Pancreas (tissue), 10 donors: Measurements from ENCODE around the gene SLC14A1. TPM values are rescaled to one million over a fixed set of nuclear protein-coding genes. Genes with fewer than 3 reads are reported as not detected.

Experiments used
- ATAC-seq, 4 donors: fragments of 200-7000 bp; cut with Tn5 transposase; one replicate each; pipeline versions ENCODE4 v1.8.0 to v1.9.1; 2020; ENCODE audit warnings: mild to moderate bottlenecking in 4 of 4, moderate library complexity in 4 of 4
- DNase-seq, 6 donors: peaks; one replicate each; pipeline ENCODE4 v3.0.0-alpha.2; 2020
- FAIRE-seq: peaks from 2 replicates; lab custom pipeline; 2012; peaks lifted over from hg19 to GRCh38; lab: Jason Lieb, UNC
- H3K27ac ChIP-seq, 4 donors: fragments of 200-600 bp; sonication (generic); 1 replicate in 3 of 4; 2 replicates in 1 of 4; pipeline versions ENCODE4 v1.5.0 to v1.8.0; 2020
- H3K27me3 ChIP-seq, 4 donors: fragments of 200-600 bp; one replicate each; pipeline ENCODE4 v1.8.0; 2021
- H3K36me3 ChIP-seq, 3 donors: fragments of 200-600 bp; sonication (generic) in 1 of 3; one replicate each; pipeline versions ENCODE4 v1.5.0 to v1.8.0; 2020 to 2021
- H3K4me1 ChIP-seq, 3 donors: fragments of 200-600 bp; one replicate each; pipeline ENCODE4 v1.8.0; 2021
- H3K4me3 ChIP-seq, 4 donors: fragments of 200-600 bp; sonication (generic) in 2 of 4; one replicate each; pipeline versions ENCODE4 v1.5.0 to v1.8.0; 2020 to 2021
- H3K9me3 ChIP-seq, 4 donors: fragments of 200-600 bp; one replicate each; pipeline ENCODE4 v1.8.0; 2021
- WGBS, 2 donors: extraction: QIAGEN DNeasy Blood & Tissue Kit; methylation state at CpG; one replicate each; pipeline ENCODE4 v1.1.7; 2013; 5-methylcytosine and 5-hydroxymethylcytosine counted together
- intact Hi-C, 3 donors: fragments of 100-400 bp; cut with DNase I; formaldehyde crosslinking; loops; one replicate each; pipeline versions ENCODE4 v1.11.1 to v1.14.2; 2022
- polyA plus RNA-seq, 2 donors: library from polyadenylated mRNA; stranded (reverse); fragments of 200-250 nt; gene quantifications; one replicate each; pipeline ENCODE4 v1.2.3, GENCODE V29; 2013
- total RNA-seq, 6 donors: library from RNA; stranded (reverse); fragmentation: NEBNext Ultra II Directional in 4 of 6; extraction: Animal tissue kit (Norgen Biotek cat#: 25700) in 4 of 6; gene quantifications; one replicate each; pipeline versions ENCODE4 v1.2.1 to v1.2.4, GENCODE V29; 2021 to 2023
- TF ChIP-seq, protein P1 (sequence below), 4 donors: fragments of 200-600 bp; sonication (generic) in 3 of 4; IDR thresholded peaks; one replicate each; pipeline versions ENCODE4 v1.5.0 to v1.8.0; 2021; ENCODE audit warnings: antibody characterized with exemption in 4 of 4
- donor health status: healthy with polysubstance abuse.
- donor health status: DM: no; HTN: no; CAD: no; lungs with moderate emphysema.
- donor health status: DM: no; HTN: no; CAD: no.
- donor health status: control.
- donor health status: control.
- donor health status: Bipolar disorder and iron deficiency.
- donor health status: DM: yes; HTN: yes; CAD: no.
- donor health status: DM: no; HTN: no; CAD: no.
- donor health status: DM: no; HTN: no; CAD: no.
- donor health status: DM: yes; HTN: yes; CAD: no.

SLC14A1 gene
- total and polyA plus RNA-seq, 8 donors = 0.49 to 2.5 (median 1.1) TPM

- WGBS, 2 donors = 81 to 86% methylated on average over 2 of the region's 2 CpGs
- intact Hi-C loops = no loop called here
- TF ChIP-seq, protein P1, sequence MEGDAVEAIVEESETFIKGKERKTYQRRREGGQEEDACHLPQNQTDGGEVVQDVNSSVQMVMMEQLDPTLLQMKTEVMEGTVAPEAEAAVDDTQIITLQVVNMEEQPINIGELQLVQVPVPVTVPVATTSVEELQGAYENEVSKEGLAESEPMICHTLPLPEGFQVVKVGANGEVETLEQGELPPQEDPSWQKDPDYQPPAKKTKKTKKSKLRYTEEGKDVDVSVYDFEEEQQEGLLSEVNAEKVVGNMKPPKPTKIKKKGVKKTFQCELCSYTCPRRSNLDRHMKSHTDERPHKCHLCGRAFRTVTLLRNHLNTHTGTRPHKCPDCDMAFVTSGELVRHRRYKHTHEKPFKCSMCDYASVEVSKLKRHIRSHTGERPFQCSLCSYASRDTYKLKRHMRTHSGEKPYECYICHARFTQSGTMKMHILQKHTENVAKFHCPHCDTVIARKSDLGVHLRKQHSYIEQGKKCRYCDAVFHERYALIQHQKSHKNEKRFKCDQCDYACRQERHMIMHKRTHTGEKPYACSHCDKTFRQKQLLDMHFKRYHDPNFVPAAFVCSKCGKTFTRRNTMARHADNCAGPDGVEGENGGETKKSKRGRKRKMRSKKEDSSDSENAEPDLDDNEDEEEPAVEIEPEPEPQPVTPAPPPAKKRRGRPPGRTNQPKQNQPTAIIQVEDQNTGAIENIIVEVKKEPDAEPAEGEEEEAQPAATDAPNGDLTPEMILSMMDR (IDR thresholded peaks at IDR 0.05) = no peak
- Histone ChIP-seq H3K27ac (no peak overlapping the region), H3K36me3 (no peaks in the 10 kb centered on the region), H3K9me3 (no peaks in the 10 kb centered on the region), H3K4me1 (peaks cover 0 to 6% (median 0%) of the 10 kb centered on the region in 3 donors), H3K4me3 (no peak overlapping the region), H3K27me3 (no peaks in the 10 kb centered on the region)
- FAIRE-seq = no peak
- no peak for DNase-seq
- no peak for ATAC-seq
Observed at GRCh38 chr18:45731716-45732115, 7.7 kb downstream of the SLC14A1 start.

DNA sequence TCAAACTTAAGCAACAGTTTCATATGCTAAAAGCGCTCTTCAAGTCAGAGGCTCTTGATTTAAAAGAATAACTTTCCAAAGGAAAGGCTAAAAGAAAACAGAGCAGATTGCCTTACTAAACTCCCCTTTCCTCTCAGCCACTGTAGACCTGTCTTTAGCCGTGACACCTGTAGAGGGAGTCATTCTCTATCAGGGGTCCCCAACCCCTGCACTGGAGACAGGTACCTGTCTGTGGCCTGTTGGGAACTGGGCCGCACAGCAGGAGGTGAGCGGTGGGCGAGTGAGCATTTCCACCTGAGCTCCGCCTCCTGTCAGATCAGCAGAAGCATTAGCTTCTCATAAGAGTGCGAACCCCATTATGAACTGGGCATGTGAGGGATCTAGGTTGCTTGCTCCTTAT, 9.6 kb downstream of the SLC14A1 start:
- Histone ChIP-seq H3K4me1 (peaks cover 0 to 6% (median 0%) of the 10 kb centered on the region in 3 donors), H3K27me3 (no peaks in the 10 kb centered on the region), H3K36me3 (no peaks in the 10 kb centered on the region), H3K27ac (no peak overlapping the region), H3K9me3 (no peaks in the 10 kb centered on the region), H3K4me3 (no peak overlapping the region)
- intact Hi-C loops = no loop called here
- DNase-seq (no peak), ATAC-seq (no peak), FAIRE-seq (no peak)
- 89 to 93% methylated on average over 7 of the region's 7 CpGs for WGBS, 2 donors
- TF ChIP-seq, protein P1 (IDR thresholded peaks at IDR 0.05) = no peak

DNA sequence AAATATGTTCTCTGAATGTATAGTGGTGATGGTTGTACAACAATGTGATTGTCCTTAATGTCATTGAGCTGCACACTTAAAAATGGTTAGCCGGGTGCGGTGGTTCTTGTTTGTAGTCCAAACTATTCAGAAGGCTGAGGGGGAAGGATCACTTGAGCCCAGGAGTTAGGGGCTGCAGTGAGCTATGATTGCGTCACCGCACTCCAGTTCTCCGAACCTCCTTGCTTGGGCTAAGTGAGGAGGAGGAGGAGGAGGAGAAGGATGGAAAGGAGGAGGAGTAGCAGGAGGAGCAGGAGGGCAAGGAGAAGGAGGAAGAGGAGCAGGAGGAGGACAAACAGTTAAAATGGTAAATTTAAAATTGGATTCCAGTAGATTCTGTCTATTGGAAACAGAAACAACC, 10.5 kb downstream of the SLC14A1 start:
- H3K9me3 ChIP-seq = no peaks in the 10 kb centered on the region
- H3K27ac ChIP-seq = no peak overlapping the region
- no peaks in the 10 kb centered on the region for H3K4me1 ChIP-seq
- TF ChIP-seq, protein P1 (IDR thresholded peaks at IDR 0.05) = no peak
- no peaks in the 10 kb centered on the region for H3K27me3 ChIP-seq
- intact Hi-C loops = no loop called here
- no peak for ATAC-seq
- no peak overlapping the region for H3K4me3 ChIP-seq
- WGBS, 2 donors = 97 to 98% methylated on average over 5 of the region's 5 CpGs
- FAIRE-seq = no peak
- no peaks in the 10 kb centered on the region for H3K36me3 ChIP-seq
- DNase-seq = no peak

DNA sequence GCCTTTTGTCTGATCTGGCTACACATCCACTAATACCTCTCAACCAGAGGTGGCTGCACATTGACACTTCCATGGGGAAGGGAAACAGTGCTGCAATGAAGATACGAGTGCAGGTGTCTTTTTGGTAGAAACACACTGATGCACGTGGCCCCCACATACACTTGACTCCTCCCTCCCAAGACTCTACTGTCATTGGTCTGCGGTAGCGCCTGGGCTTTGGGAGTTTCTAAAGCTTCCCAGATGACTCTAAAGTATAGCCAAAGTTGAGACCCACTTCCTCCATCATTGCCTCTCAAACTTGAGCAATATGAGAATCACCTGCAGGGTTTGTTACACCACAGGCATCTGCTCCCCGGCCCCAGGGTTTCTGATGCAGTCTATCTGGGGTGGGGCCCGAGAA, 11.0 kb downstream of the SLC14A1 start:
- H3K4me3 ChIP-seq = no peak overlapping the region

GRCh38 chr18:45738660-45739059, 14.7 kb downstream of the SLC14A1 start:
- H3K4me3 ChIP-seq = no peak overlapping the region
- DNase-seq (no peak), FAIRE-seq (no peak), ATAC-seq (no peak)
- H3K27ac ChIP-seq = no peak overlapping the region
- H3K27me3 ChIP-seq = no peaks in the 10 kb centered on the region
- TF ChIP-seq, protein P1 (IDR thresholded peaks at IDR 0.05) = no peak
- no peaks in the 10 kb centered on the region for H3K36me3 ChIP-seq
- H3K4me1 ChIP-seq = no peaks in the 10 kb centered on the region
- H3K9me3 ChIP-seq = no peaks in the 10 kb centered on the region
- intact Hi-C loops = no loop called here

More for the DNA sequence above, 11.0 kb downstream of the SLC14A1 start:
- Histone ChIP-seq H3K36me3 (no peaks in the 10 kb centered on the region), H3K9me3 (no peaks in the 10 kb centered on the region), H3K27me3 (no peaks in the 10 kb centered on the region), H3K4me1 (no peaks in the 10 kb centered on the region), H3K27ac (no peak overlapping the region)
- DNase-seq (no peak), FAIRE-seq (no peak), ATAC-seq (no peak)
- TF ChIP-seq, protein P1 (IDR thresholded peaks at IDR 0.05) = no peak
- intact Hi-C loops = no loop called here
- WGBS, 2 donors = 81 to 94% methylated on average over 6 of the region's 6 CpGs
